ENCODE data around the gene LAMC1.

- TF ChIP-seq CTCF (IDR thresholded peaks at IDR 0.05), result no peak
- no peak for TF ChIP-seq POLR2A (IDR thresholded peaks at IDR 0.05)
Measured at GRCh38 chr1:183079712-183080388, 56.6 kb downstream of the LAMC1 start.

Data from tibial nerve (tissue), 3 donors.